Measurements from ENCODE around the gene ZNF597. TPM values are rescaled to one million over a fixed set of nuclear protein-coding genes. Genes with fewer than 3 reads are reported as not detected.

ZNF597 gene
- total and polyA plus RNA-seq, 10 of the 15 experiments (the other 5 are each of a cell fraction or from before 2014, with no cell fraction given) = 0.80 to 2.8 (median 2.0) TPM

DNA sequence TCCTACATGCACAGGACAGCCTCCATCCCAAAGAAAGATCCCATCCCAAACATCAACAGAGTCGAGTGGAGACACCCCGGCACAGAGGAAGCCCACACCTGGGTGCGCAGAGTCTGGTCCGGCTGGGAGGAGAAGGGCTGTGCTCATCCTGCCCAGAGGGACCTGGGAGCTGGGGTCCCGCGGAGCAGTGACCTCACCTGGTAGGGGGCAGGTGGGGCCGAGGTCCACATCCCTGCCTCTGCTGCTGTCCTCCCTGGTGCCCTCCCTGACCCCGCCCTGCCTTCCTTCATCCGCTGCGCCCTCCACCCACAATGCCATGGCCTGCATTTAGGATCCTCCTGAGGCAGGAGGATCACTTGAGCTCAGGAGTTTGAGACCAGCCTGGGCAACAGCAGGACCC lies 49.1 kb upstream of the ZNF597 start:
- Histone ChIP-seq H3K4me1 (ENCODE audit: control insufficient read depth, insufficient read depth, low read length) (no peaks in the 10 kb centered on the region), H3K79me2 (ENCODE audit: control insufficient read depth, insufficient read depth, low read length) (no peaks in the 10 kb centered on the region), H3K36me3 (ENCODE audit: control insufficient read depth in 2 of 2, insufficient read depth in 2 of 2, low read length in 1 of 2) (peaks cover 0 to 2% of the 10 kb centered on the region in 2 experiments; a peak in 2 of 4 replicates), H4K20me1 (ENCODE audit: control insufficient read depth, insufficient read depth) (no peaks in the 10 kb centered on the region), H3K4me2 (ENCODE audit: control insufficient read depth, insufficient read depth) (no peak overlapping the region), H3K27me3 (replicated peaks in 1 of 2; ENCODE audit: control insufficient read depth in 2 of 2, insufficient read depth in 2 of 2, low read length in 1 of 2) (no peaks in the 10 kb centered on the region), H3K9me3 (replicated peaks; ENCODE audit: control insufficient read depth, insufficient read depth, low read length) (no peaks in the 10 kb centered on the region), H3K27ac (ENCODE audit: control insufficient read depth, insufficient read depth) (no peak overlapping the region), H2AFZ (ENCODE audit: control insufficient read depth, low read depth, low read length) (no peak overlapping the region), H3K9ac (ENCODE audit: control insufficient read depth, insufficient read depth, low read length) (no peak overlapping the region), H3K4me3 (no peak overlapping the region)
- FAIRE-seq = no peak
- no peak for ATAC-seq
- no peak for DNase-seq (ENCODE audit: low read depth, low spot score)
- intact Hi-C loops (cut with micrococcal nuclease; ENCODE audit: unreplicated experiment) (no loop called here), in situ Hi-C loops (cut with MboI) (no loop called here)
- ChIA-PET SMC1A (ENCODE audit: uncharacterized antibody, unreplicated experiment) (no interaction called here), RAD21 (ENCODE audit: unreplicated experiment) (no interaction called here), CTCF (no interaction called here), POLR2A (no interaction called here)
- TF ChIP-seq MTA2 (IDR thresholded peaks at IDR 0.05; ENCODE audit: low read depth) = no peak
- no peak for TF ChIP-seq LARP7 (IDR thresholded peaks at IDR 0.05)
- no peak for TF ChIP-seq NR2C2 (IDR thresholded peaks at IDR 0.05; ENCODE audit: borderline replicate concordance, control insufficient read depth, insufficient read length, low read depth)
- TF ChIP-seq ZNF622 (IDR thresholded peaks at IDR 0.05) = no peak
- TF ChIP-seq FOS (IDR thresholded peaks at IDR 0.05; ENCODE audit: borderline replicate concordance, extremely low read depth, insufficient read length) = no peak
- no peak for TF ChIP-seq NFYB (IDR thresholded peaks at IDR 0.05; ENCODE audit: insufficient read depth, low read depth, low read length)
- TF ChIP-seq SIX5 (IDR thresholded peaks at IDR 0.05; ENCODE audit: low read depth, low read length, severe bottlenecking) = no peak
- TF ChIP-seq, protein P1, sequence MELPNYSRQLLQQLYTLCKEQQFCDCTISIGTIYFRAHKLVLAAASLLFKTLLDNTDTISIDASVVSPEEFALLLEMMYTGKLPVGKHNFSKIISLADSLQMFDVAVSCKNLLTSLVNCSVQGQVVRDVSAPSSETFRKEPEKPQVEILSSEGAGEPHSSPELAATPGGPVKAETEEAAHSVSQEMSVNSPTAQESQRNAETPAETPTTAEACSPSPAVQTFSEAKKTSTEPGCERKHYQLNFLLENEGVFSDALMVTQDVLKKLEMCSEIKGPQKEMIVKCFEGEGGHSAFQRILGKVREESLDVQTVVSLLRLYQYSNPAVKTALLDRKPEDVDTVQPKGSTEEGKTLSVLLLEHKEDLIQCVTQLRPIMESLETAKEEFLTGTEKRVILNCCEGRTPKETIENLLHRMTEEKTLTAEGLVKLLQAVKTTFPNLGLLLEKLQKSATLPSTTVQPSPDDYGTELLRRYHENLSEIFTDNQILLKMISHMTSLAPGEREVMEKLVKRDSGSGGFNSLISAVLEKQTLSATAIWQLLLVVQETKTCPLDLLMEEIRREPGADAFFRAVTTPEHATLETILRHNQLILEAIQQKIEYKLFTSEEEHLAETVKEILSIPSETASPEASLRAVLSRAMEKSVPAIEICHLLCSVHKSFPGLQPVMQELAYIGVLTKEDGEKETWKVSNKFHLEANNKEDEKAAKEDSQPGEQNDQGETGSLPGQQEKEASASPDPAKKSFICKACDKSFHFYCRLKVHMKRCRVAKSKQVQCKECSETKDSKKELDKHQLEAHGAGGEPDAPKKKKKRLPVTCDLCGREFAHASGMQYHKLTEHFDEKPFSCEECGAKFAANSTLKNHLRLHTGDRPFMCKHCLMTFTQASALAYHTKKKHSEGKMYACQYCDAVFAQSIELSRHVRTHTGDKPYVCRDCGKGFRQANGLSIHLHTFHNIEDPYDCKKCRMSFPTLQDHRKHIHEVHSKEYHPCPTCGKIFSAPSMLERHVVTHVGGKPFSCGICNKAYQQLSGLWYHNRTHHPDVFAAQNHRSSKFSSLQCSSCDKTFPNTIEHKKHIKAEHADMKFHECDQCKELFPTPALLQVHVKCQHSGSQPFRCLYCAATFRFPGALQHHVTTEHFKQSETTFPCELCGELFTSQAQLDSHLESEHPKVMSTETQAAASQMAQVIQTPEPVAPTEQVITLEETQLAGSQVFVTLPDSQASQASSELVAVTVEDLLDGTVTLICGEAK (IDR thresholded peaks at IDR 0.05; ENCODE audit: borderline replicate concordance) = no peak
- no peak for TF ChIP-seq CREM (IDR thresholded peaks at IDR 0.05; ENCODE audit: low read depth)
- TF ChIP-seq JUNB (IDR thresholded peaks at IDR 0.05) = no peak
- no peak for TF ChIP-seq CEBPB (IDR thresholded peaks at IDR 0.05; ENCODE audit: borderline replicate concordance in 1 of 2, low read depth in 2 of 2, low read length in 2 of 2)
- TF ChIP-seq RBBP5 (conservative IDR thresholded peaks at IDR 0.05) = no peak
- no peak for TF ChIP-seq YY1 (IDR thresholded peaks at IDR 0.05; ENCODE audit: low read depth, low read length)
- no peak for TF ChIP-seq SPI1 (IDR thresholded peaks at IDR 0.05; ENCODE audit: borderline replicate concordance, insufficient read depth, low read depth, low read length)
- no peak for TF ChIP-seq TCF3 (IDR thresholded peaks at IDR 0.05; ENCODE audit: borderline replicate concordance, insufficient read depth, low read depth, low read length)
- no peak for TF ChIP-seq BHLHE40 (IDR thresholded peaks at IDR 0.05; ENCODE audit: borderline replicate concordance in 1 of 2, low read depth in 2 of 2, low read length in 1 of 2)
- BruUV-seq (replicated peaks) = no TSS peak
- WGBS (ENCODE audit: insufficient coverage, insufficient replicate concordance, low lambda C conversion rate, missing lambda C conversion rate) = 86% methylated on average over 8 of the region's 10 CpGs
